ENCODE measurements around the gene NXPE3. TPM values are rescaled to one million over a fixed set of nuclear protein-coding genes. Genes with fewer than 3 reads are reported as not detected.

NXPE3 gene
- polyA plus RNA-seq, 1 experiment, result 41.1 TPM

- ChIA-PET CTCF (interaction anchor here (0.8 to 4.4 kb wide), 8 partner anchors 9 to 395 kb away, joined by 3 to 29 read pairs (median 3); no protein-coding TSS in a partner anchor), POLR2A (interaction anchor here (1.6 kb wide), 1 partner anchor 19 kb away, joined by 5 read pairs; the partner anchor contains the start of gene NFKBIZ)
- no peaks in the 10 kb centered on the region for H3K9me3 ChIP-seq (ENCODE audit: control insufficient read depth, insufficient read depth, low read length)
- H3K27ac ChIP-seq (ENCODE audit: low read depth, low read length), result no peak overlapping the region
- DNase-seq (ENCODE audit: low read depth, low spot score), result no peak
- no peak overlapping the region for H3K4me3 ChIP-seq (ENCODE audit: low read depth, low read length)
- H3K27me3 ChIP-seq (ENCODE audit: control insufficient read depth, insufficient read depth, low read length), result no peaks in the 10 kb centered on the region
- TF ChIP-seq, protein P1, sequence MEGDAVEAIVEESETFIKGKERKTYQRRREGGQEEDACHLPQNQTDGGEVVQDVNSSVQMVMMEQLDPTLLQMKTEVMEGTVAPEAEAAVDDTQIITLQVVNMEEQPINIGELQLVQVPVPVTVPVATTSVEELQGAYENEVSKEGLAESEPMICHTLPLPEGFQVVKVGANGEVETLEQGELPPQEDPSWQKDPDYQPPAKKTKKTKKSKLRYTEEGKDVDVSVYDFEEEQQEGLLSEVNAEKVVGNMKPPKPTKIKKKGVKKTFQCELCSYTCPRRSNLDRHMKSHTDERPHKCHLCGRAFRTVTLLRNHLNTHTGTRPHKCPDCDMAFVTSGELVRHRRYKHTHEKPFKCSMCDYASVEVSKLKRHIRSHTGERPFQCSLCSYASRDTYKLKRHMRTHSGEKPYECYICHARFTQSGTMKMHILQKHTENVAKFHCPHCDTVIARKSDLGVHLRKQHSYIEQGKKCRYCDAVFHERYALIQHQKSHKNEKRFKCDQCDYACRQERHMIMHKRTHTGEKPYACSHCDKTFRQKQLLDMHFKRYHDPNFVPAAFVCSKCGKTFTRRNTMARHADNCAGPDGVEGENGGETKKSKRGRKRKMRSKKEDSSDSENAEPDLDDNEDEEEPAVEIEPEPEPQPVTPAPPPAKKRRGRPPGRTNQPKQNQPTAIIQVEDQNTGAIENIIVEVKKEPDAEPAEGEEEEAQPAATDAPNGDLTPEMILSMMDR (IDR thresholded peaks at IDR 0.05; ENCODE audit: low read depth, low read length), result no peak
Measured at GRCh38 chr3:101829874-101830273, 50.9 kb downstream of the NXPE3 start.

DNA sequence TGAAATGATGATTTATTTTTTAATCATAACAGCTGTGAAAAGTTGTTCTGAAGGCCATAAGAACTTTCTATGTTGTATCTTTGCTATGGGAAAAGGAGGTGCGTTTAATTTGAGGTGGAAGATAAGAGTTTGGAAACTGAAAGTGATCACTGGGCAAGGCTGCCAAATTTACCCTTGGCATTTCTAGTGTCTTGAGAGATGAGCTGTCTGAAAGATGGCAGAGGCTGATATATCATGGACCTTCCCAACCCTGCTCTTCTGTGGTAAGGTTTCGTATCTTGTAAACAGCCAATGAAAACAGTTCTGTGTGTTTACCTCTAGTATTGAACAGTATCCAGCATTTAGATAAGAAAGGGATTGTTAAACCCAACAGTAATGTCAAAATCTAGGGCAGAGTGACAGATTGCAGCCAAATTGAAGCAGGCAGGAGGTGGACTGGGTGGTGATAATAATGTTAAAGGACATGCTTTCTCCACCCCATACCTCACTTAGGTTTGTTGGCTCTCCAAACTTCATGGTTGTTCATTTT is 54.5 kb downstream of the NXPE3 start:
- TF ChIP-seq, protein P1 (IDR thresholded peaks at IDR 0.05; ENCODE audit: low read depth, low read length), result no peak
- DNase-seq (ENCODE audit: low read depth, low spot score), result no peak
- CTCF ChIA-PET, result interaction anchor here (1.8 kb wide), 1 partner anchor 31 kb away, joined by 5 read pairs; no protein-coding TSS in a partner anchor
- POLR2A ChIA-PET, result interaction anchor here (0.7 kb wide), 1 partner anchor 15 kb away, joined by 3 read pairs; the partner anchor contains the start of gene NFKBIZ
- H3K4me3 ChIP-seq (ENCODE audit: low read depth, low read length), result no peak overlapping the region
- H3K27ac ChIP-seq (ENCODE audit: low read depth, low read length), result no peak overlapping the region
- no peaks in the 10 kb centered on the region for H3K9me3 ChIP-seq (ENCODE audit: control insufficient read depth, insufficient read depth, low read length)
- H3K27me3 ChIP-seq (ENCODE audit: control insufficient read depth, insufficient read depth, low read length), result no peaks in the 10 kb centered on the region

DNA sequence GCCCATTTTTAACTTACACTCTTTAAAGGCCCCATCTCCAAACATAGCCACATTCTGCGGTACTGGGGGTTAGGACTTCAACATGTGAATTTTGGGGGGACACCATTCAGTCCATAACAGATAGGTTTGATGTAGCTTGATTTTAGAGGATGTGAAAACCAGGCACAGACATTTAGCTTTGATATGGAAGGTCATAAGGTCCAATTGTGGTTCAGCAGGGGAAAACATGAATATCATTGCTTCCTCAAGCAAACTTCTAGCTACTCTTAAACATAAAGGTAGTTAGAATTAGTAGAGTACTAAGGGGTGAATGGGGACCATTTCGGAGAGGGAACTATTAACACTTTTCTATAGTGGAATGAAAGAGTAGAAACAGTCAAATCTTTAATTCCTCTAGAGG is 56.7 kb downstream of the NXPE3 start:
- TF ChIP-seq, protein P1 (IDR thresholded peaks at IDR 0.05; ENCODE audit: low read depth, low read length), result no peak
- no peak overlapping the region for H3K4me3 ChIP-seq (ENCODE audit: low read depth, low read length)
- ChIA-PET POLR2A (interaction anchor here (0.6 to 1.2 kb wide), 2 partner anchors 13 to 195 kb away, joined by 3 to 5 read pairs; partner anchors contain the start of gene NFKBIZ), CTCF (interaction anchor here (2.4 to 5.7 kb wide), 2 partner anchors 390 to 393 kb away, joined by 11 to 25 read pairs; no protein-coding TSS in a partner anchor)
- H3K27ac ChIP-seq (ENCODE audit: low read depth, low read length), result no peak overlapping the region
- DNase-seq (ENCODE audit: low read depth, low spot score), result no peak
- no peaks in the 10 kb centered on the region for H3K9me3 ChIP-seq (ENCODE audit: control insufficient read depth, insufficient read depth, low read length)
- H3K27me3 ChIP-seq (ENCODE audit: control insufficient read depth, insufficient read depth, low read length), result no peaks in the 10 kb centered on the region

- DNase-seq (ENCODE audit: low read depth, low spot score), result no peak
- POLR2A ChIA-PET, result no interaction called here
- H3K27ac ChIP-seq (ENCODE audit: low read depth, low read length), result no peak overlapping the region
- no peaks in the 10 kb centered on the region for H3K9me3 ChIP-seq (ENCODE audit: control insufficient read depth, insufficient read depth, low read length)
- H3K27me3 ChIP-seq (ENCODE audit: control insufficient read depth, insufficient read depth, low read length), result no peaks in the 10 kb centered on the region
- CTCF ChIA-PET, result interaction anchor here (2.4 to 5.7 kb wide), 2 partner anchors 389 to 393 kb away, joined by 11 to 25 read pairs; no protein-coding TSS in a partner anchor
- no peak overlapping the region for H3K4me3 ChIP-seq (ENCODE audit: low read depth, low read length)
- TF ChIP-seq, protein P1 (IDR thresholded peaks at IDR 0.05; ENCODE audit: low read depth, low read length), result no peak
Measured at GRCh38 chr3:101836160-101836559, 57.1 kb downstream of the NXPE3 start.

All from AG04450 (cell line).